ENCODE measurements around the gene FAXDC2.

DNA sequence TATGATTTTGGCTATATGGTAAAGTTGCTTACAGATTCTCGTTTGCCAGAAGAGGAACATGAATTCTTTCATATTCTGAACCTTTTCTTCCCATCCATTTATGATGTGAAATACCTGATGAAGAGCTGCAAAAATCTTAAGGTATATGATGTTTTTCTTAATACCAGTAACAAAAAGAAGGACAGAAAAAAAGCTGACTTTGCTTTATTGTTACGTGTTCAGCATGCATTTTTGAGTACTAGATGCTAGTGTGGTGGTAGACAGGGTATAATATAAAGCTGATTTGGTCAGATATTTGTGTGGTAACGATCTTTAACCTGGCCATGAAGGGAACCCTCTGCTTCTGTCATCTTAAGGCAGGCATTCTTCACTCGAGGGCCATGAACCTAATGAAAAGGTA is 21.3 kb upstream of the FAXDC2 start:
- no peak for TF ChIP-seq CTCF (IDR thresholded peaks at IDR 0.05)
- no peak for TF ChIP-seq EP300 (IDR thresholded peaks at IDR 0.05)
- no peak for TF ChIP-seq POLR2A (IDR thresholded peaks at IDR 0.05)
